Subcutaneous abdominal adipose tissue (tissue), 5 donors: ENCODE results near the gene PRDM7.

Experiments
- H3K27ac ChIP-seq: one replicate; pipeline ENCODE4 v1.7.0; 2013; ENCODE audit warnings: low read depth, mild to moderate bottlenecking, inconsistent platforms, low read length, moderate library complexity
- H3K27me3 ChIP-seq, 5 donors: one replicate each; pipeline ENCODE4 v1.7.0; 2013; ENCODE audit warnings: low read length in 5 of 5, inconsistent platforms in 1 of 5; ENCODE audit not compliant: control insufficient read depth in 5 of 5, insufficient read depth in 4 of 5
- H3K36me3 ChIP-seq, 5 donors: one replicate each; pipeline ENCODE4 v1.7.0; 2013; ENCODE audit warnings: low read length in 5 of 5; ENCODE audit not compliant: control insufficient read depth in 5 of 5, insufficient read depth in 5 of 5
- H3K4me1 ChIP-seq, 5 donors: one replicate each; pipeline ENCODE4 v1.7.0; 2013; ENCODE audit warnings: low read length in 5 of 5, mild to moderate bottlenecking in 3 of 5, moderate library complexity in 1 of 5; ENCODE audit not compliant: control insufficient read depth in 5 of 5, insufficient read depth in 5 of 5
- H3K4me3 ChIP-seq, 5 donors: one replicate each; pipeline ENCODE4 v1.7.0; 2013; ENCODE audit warnings: low read length in 5 of 5, low read depth in 1 of 5
- H3K9ac ChIP-seq, 5 donors: one replicate each; pipeline ENCODE4 v1.7.0; 2013; ENCODE audit warnings: low read length in 5 of 5, mild to moderate bottlenecking in 4 of 5, moderate library complexity in 3 of 5
- H3K9me3 ChIP-seq, 5 donors: one replicate each; pipeline ENCODE4 v1.7.0; 2013; ENCODE audit warnings: low read length in 5 of 5; ENCODE audit not compliant: control insufficient read depth in 5 of 5
- donor health status: healthy.
- donor health status: healthy.
- donor health status: healthy.
- donor health status: healthy.
- donor health status: healthy.

Gene PRDM7

GRCh38 chr16:90027611-90028010, 49.5 kb downstream of the PRDM7 start:
- Histone ChIP-seq H3K27ac (no peak overlapping the region), H3K4me1 (peaks cover 4 to 10% (median 9%) of the 10 kb centered on the region in 5 donors), H3K4me3 (no peak overlapping the region), H3K36me3 (peaks cover 0 to 17% (median 8%) of the 10 kb centered on the region in 5 donors), H3K9ac (no peak overlapping the region), H3K27me3 (no peaks in the 10 kb centered on the region), H3K9me3 (peaks cover 0 to 3% (median 0%) of the 10 kb centered on the region in 5 donors)

GRCh38 chr16:90026135-90026534, 51.0 kb downstream of the PRDM7 start:
- Histone ChIP-seq H3K9me3 (no peaks in the 10 kb centered on the region), H3K9ac (no peak overlapping the region), H3K27ac (no peak overlapping the region), H3K4me1 (peaks cover 4 to 15% (median 14%) of the 10 kb centered on the region in 5 donors), H3K36me3 (peaks cover 0 to 12% (median 6%) of the 10 kb centered on the region in 5 donors), H3K4me3 (no peak overlapping the region), H3K27me3 (no peaks in the 10 kb centered on the region)

GRCh38 chr16:90023078-90023447, 54.1 kb downstream of the PRDM7 start:
- Histone ChIP-seq H3K27me3 (no peaks in the 10 kb centered on the region), H3K36me3 (peaks cover 0 to 6% (median 4%) of the 10 kb centered on the region in 5 donors), H3K9me3 (no peaks in the 10 kb centered on the region), H3K4me3 (peak overlapping the region; percentile 63 to 80 (median 74)), H3K27ac (peak overlapping the region; percentile 60), H3K4me1 (peaks cover 4 to 32% (median 23%) of the 10 kb centered on the region in 5 donors), H3K9ac (peak overlapping the region; percentile 73 to 94 (median 91))

GRCh38 chr16:90022209-90023077, 54.7 kb downstream of the PRDM7 start:
- H3K4me1 ChIP-seq, result peaks cover 4 to 32% (median 23%) of the 10 kb centered on the region in 5 donors
- peak overlapping the region; percentile 60 for H3K27ac ChIP-seq
- peak overlapping the region; percentile 63 to 80 (median 74) for H3K4me3 ChIP-seq
- peaks cover 0 to 3% (median 0%) of the 10 kb centered on the region in 5 donors for H3K27me3 ChIP-seq
- peak overlapping the region; percentile 73 to 94 (median 91) for H3K9ac ChIP-seq
- peaks cover 0 to 2% (median 0%) of the 10 kb centered on the region in 5 donors for H3K36me3 ChIP-seq
- no peaks in the 10 kb centered on the region for H3K9me3 ChIP-seq

GRCh38 chr16:90020838-90021382, 56.2 kb downstream of the PRDM7 start:
- Histone ChIP-seq H3K4me1 (peaks cover 4 to 32% (median 23%) of the 10 kb centered on the region in 5 donors), H3K9ac (no peak overlapping the region), H3K4me3 (no peak overlapping the region), H3K27ac (no peak overlapping the region), H3K9me3 (no peaks in the 10 kb centered on the region), H3K27me3 (peaks cover 0 to 3% (median 0%) of the 10 kb centered on the region in 5 donors), H3K36me3 (no peaks in the 10 kb centered on the region)

- Histone ChIP-seq H3K27ac (no peak overlapping the region), H3K36me3 (no peaks in the 10 kb centered on the region), H3K9ac (peak overlapping the region in 2 of 5 donors; percentile 11 to 63), H3K4me1 (peaks cover 4 to 32% (median 23%) of the 10 kb centered on the region in 5 donors), H3K27me3 (peaks cover 0 to 3% (median 0%) of the 10 kb centered on the region in 5 donors), H3K4me3 (peak overlapping the region in 3 of 5 donors; percentile 31 to 65 (median 57)), H3K9me3 (no peaks in the 10 kb centered on the region)
Measured at GRCh38 chr16:90020260-90020837, 56.8 kb downstream of the PRDM7 start.

- Histone ChIP-seq H3K36me3 (no peaks in the 10 kb centered on the region), H3K9me3 (no peaks in the 10 kb centered on the region), H3K9ac (peak overlapping the region in 2 of 5 donors; percentile 11 to 63), H3K4me3 (peak overlapping the region; percentile 31 to 65 (median 50)), H3K27me3 (peaks cover 0 to 3% (median 0%) of the 10 kb centered on the region in 5 donors), H3K4me1 (peaks cover 4 to 32% (median 23%) of the 10 kb centered on the region in 5 donors), H3K27ac (no peak overlapping the region)
Measured at GRCh38 chr16:90019543-90020259, 57.4 kb downstream of the PRDM7 start.

- H3K27ac ChIP-seq, result no peak within 1 kb of the TSS
- peaks cover 4 to 32% (median 23%) of the 10 kb centered on the region in 5 donors for H3K4me1 ChIP-seq
Measured at GRCh38 chr16:90018652-90019542, 58.2 kb downstream of the PRDM7 start, which contains the start of gene DBNDD1. Gene DBNDD1, minus strand, starts transcription at chr16:90019456. Its CDS starts 115 bp downstream, at chr16:90019341.

GRCh38 chr16:90018297-90018651, 58.9 kb downstream of the PRDM7 start:
- Histone ChIP-seq H3K4me3 (peak overlapping the region in 2 of 5 donors; percentile 53 to 67), H3K4me1 (peaks cover 3 to 30% (median 21%) of the 10 kb centered on the region in 5 donors), H3K9me3 (no peaks in the 10 kb centered on the region), H3K27me3 (peaks cover 0 to 5% (median 0%) of the 10 kb centered on the region in 5 donors), H3K36me3 (no peaks in the 10 kb centered on the region), H3K27ac (no peak overlapping the region), H3K9ac (no peak overlapping the region)

More at GRCh38 chr16:90018652-90019542, 58.2 kb downstream of the PRDM7 start, which contains the start of gene DBNDD1:
- Histone ChIP-seq H3K9ac (peak within 1 kb of the TSS in 2 of 5 donors; percentile 11 to 63), H3K36me3 (no peaks in the 10 kb centered on the region), H3K9me3 (no peaks in the 10 kb centered on the region), H3K4me3 (peak within 1 kb of the TSS; percentile 31 to 67 (median 53)), H3K27me3 (peaks cover 0 to 3% (median 0%) of the 10 kb centered on the region in 5 donors)
